Measurements from ENCODE around the gene COL19A1.

The COL19A1 gene

GRCh38 chr6:69875715-69876114 is 9.4 kb downstream of the COL19A1 start:
- Histone ChIP-seq H2AFZ (ENCODE audit: low read depth, low read length) (no peak overlapping the region), H2AK5ac (ENCODE audit: low read length, severe bottlenecking) (no peak overlapping the region), H3K79me1 (replicated peaks; ENCODE audit: low read length, poor library complexity, severe bottlenecking) (no peaks in the 10 kb centered on the region), H3K9ac (ENCODE audit: low read length) (no peak overlapping the region), H4K91ac (ENCODE audit: low read length) (no peak overlapping the region), H3K27me3 (ENCODE audit: control insufficient read depth in 1 of 2, insufficient read depth in 1 of 2, low read length in 2 of 2) (no peaks in the 10 kb centered on the region), H4K8ac (ENCODE audit: low read length) (no peak overlapping the region), H2BK5ac (ENCODE audit: low read depth, low read length, poor library complexity, severe bottlenecking) (no peak overlapping the region), H3K4me1 (ENCODE audit: control insufficient read depth, insufficient read depth, low read depth, low read length) (no peaks in the 10 kb centered on the region), H3K18ac (ENCODE audit: low read depth in 1 of 2, low read length in 2 of 2) (no peak overlapping the region), H3K14ac (ENCODE audit: low read length in 2 of 2) (no peak overlapping the region), H3K23ac (ENCODE audit: low read length in 2 of 2) (no peak overlapping the region), H2BK15ac (ENCODE audit: low read depth, poor library complexity, severe bottlenecking) (no peak overlapping the region), H3K27ac (ENCODE audit: low read length, poor library complexity, severe bottlenecking) (no peak overlapping the region), H3K4ac (ENCODE audit: low read depth in 1 of 2, low read length in 2 of 2) (no peak overlapping the region), H2BK12ac (ENCODE audit: low read length in 2 of 2) (no peak overlapping the region), H2BK120ac (ENCODE audit: low read depth, low read length) (no peak overlapping the region), H3K36me3 (ENCODE audit: control insufficient read depth in 1 of 2, insufficient read depth in 2 of 2, low read depth in 1 of 2, low read length in 2 of 2) (no peaks in the 10 kb centered on the region), H3K4me3 (ENCODE audit: insufficient read depth in 1 of 2, low read depth in 1 of 2, low read length in 2 of 2) (no peak overlapping the region), H3K9me3 (ENCODE audit: control insufficient read depth, low read length) (no peaks in the 10 kb centered on the region), H3K4me2 (ENCODE audit: low read length, poor library complexity, severe bottlenecking) (no peak overlapping the region)
- 100% methylated on average over 3 of the region's 3 CpGs for WGBS
- no peak for DNase-seq

DNA sequence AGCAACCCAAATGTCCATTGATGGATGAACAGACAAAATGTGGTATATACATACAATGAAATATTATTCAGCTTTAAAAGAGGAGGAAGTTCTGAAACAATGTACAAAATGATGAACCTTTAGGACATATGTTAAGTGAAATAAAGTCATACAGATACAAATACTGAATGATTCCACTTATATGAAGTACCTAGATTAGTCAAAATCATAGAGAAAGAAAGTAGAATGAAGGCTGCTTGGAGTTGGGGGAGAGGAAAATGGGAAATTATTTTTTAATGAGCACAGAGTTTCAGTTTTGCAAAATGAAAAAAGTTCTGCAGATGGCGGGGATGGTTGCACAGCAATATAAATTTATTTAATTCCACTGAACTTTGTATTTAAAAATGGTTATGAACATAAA is 12.4 kb downstream of the COL19A1 start:
- DNase-seq, result no peak
- no peak overlapping the region for H2AFZ ChIP-seq (ENCODE audit: low read depth, low read length)
- WGBS, result no CpG with 5 or more reads among the region's 1 CpG

DNA sequence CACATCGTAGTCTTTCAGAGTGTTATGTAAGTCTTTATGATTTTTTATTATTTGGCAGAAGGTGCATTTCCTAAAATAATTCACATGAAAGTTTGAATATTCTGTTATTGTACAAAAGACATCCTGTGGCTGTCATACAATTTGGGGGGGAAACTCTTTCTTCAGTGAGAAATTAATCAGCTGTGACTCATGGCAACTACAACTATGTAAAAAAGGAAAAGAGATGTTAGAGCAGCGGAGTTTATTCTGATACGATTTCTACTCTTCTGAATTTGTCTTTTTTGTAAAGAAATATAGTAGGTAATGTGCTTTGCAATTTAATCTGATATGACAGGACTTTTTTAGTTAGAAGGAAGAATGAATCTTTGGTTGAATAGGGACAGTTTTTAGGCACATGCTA is 14.2 kb downstream of the COL19A1 start:
- no peak overlapping the region for H3K14ac ChIP-seq (ENCODE audit: low read length in 2 of 2)
- no peak overlapping the region for H4K8ac ChIP-seq (ENCODE audit: low read length)
- WGBS, result 92% methylated on average over 2 of the region's 3 CpGs
- H3K4me2 ChIP-seq (ENCODE audit: low read length, poor library complexity, severe bottlenecking), result no peak overlapping the region
- no peak overlapping the region for H2AK5ac ChIP-seq (ENCODE audit: low read length, severe bottlenecking)
- H3K9me3 ChIP-seq (ENCODE audit: control insufficient read depth, low read length), result no peaks in the 10 kb centered on the region
- H3K4me1 ChIP-seq (ENCODE audit: control insufficient read depth, insufficient read depth, low read depth, low read length), result no peaks in the 10 kb centered on the region
- H3K4me3 ChIP-seq (ENCODE audit: insufficient read depth in 1 of 2, low read depth in 1 of 2, low read length in 2 of 2), result no peak overlapping the region
- no peak overlapping the region for H3K27ac ChIP-seq (ENCODE audit: low read length, poor library complexity, severe bottlenecking)
- no peak overlapping the region for H2BK120ac ChIP-seq (ENCODE audit: low read depth, low read length)
- no peaks in the 10 kb centered on the region for H3K27me3 ChIP-seq (ENCODE audit: control insufficient read depth in 1 of 2, insufficient read depth in 1 of 2, low read length in 2 of 2)
- no peaks in the 10 kb centered on the region for H3K36me3 ChIP-seq (ENCODE audit: control insufficient read depth in 1 of 2, insufficient read depth in 2 of 2, low read depth in 1 of 2, low read length in 2 of 2)
- no peaks in the 10 kb centered on the region for H3K79me1 ChIP-seq (replicated peaks; ENCODE audit: low read length, poor library complexity, severe bottlenecking)
- no peak for DNase-seq
- no peak overlapping the region for H2AFZ ChIP-seq (ENCODE audit: low read depth, low read length)
- no peak overlapping the region for H2BK5ac ChIP-seq (ENCODE audit: low read depth, low read length, poor library complexity, severe bottlenecking)
- no peak overlapping the region for H3K4ac ChIP-seq (ENCODE audit: low read depth in 1 of 2, low read length in 2 of 2)
- H2BK12ac ChIP-seq (ENCODE audit: low read length in 2 of 2), result no peak overlapping the region
- H2BK15ac ChIP-seq (ENCODE audit: low read depth, poor library complexity, severe bottlenecking), result no peak overlapping the region
- H3K23ac ChIP-seq (ENCODE audit: low read length in 2 of 2), result no peak overlapping the region
- no peak overlapping the region for H3K18ac ChIP-seq (ENCODE audit: low read depth in 1 of 2, low read length in 2 of 2)
- H4K91ac ChIP-seq (ENCODE audit: low read length), result no peak overlapping the region
- H3K9ac ChIP-seq (ENCODE audit: low read length), result no peak overlapping the region

More for the DNA sequence above, 12.4 kb downstream of the COL19A1 start:
- no peak overlapping the region for H3K27ac ChIP-seq (ENCODE audit: low read length, poor library complexity, severe bottlenecking)
- H3K36me3 ChIP-seq (ENCODE audit: control insufficient read depth in 1 of 2, insufficient read depth in 2 of 2, low read depth in 1 of 2, low read length in 2 of 2), result no peaks in the 10 kb centered on the region
- no peak overlapping the region for H2BK120ac ChIP-seq (ENCODE audit: low read depth, low read length)
- H3K9ac ChIP-seq (ENCODE audit: low read length), result no peak overlapping the region
- H3K4me1 ChIP-seq (ENCODE audit: control insufficient read depth, insufficient read depth, low read depth, low read length), result no peaks in the 10 kb centered on the region
- H4K8ac ChIP-seq (ENCODE audit: low read length), result no peak overlapping the region
- no peak overlapping the region for H3K4me3 ChIP-seq (ENCODE audit: insufficient read depth in 1 of 2, low read depth in 1 of 2, low read length in 2 of 2)
- no peak overlapping the region for H2BK5ac ChIP-seq (ENCODE audit: low read depth, low read length, poor library complexity, severe bottlenecking)
- H4K91ac ChIP-seq (ENCODE audit: low read length), result no peak overlapping the region
- no peak overlapping the region for H2BK15ac ChIP-seq (ENCODE audit: low read depth, poor library complexity, severe bottlenecking)
- no peak overlapping the region for H2BK12ac ChIP-seq (ENCODE audit: low read length in 2 of 2)
- H3K23ac ChIP-seq (ENCODE audit: low read length in 2 of 2), result no peak overlapping the region
- no peak overlapping the region for H3K4me2 ChIP-seq (ENCODE audit: low read length, poor library complexity, severe bottlenecking)
- H3K79me1 ChIP-seq (replicated peaks; ENCODE audit: low read length, poor library complexity, severe bottlenecking), result no peaks in the 10 kb centered on the region
- H2AK5ac ChIP-seq (ENCODE audit: low read length, severe bottlenecking), result no peak overlapping the region
- no peak overlapping the region for H3K4ac ChIP-seq (ENCODE audit: low read depth in 1 of 2, low read length in 2 of 2)
- H3K27me3 ChIP-seq (ENCODE audit: control insufficient read depth in 1 of 2, insufficient read depth in 1 of 2, low read length in 2 of 2), result no peaks in the 10 kb centered on the region
- H3K9me3 ChIP-seq (ENCODE audit: control insufficient read depth, low read length), result no peaks in the 10 kb centered on the region
- no peak overlapping the region for H3K18ac ChIP-seq (ENCODE audit: low read depth in 1 of 2, low read length in 2 of 2)
- no peak overlapping the region for H3K14ac ChIP-seq (ENCODE audit: low read length in 2 of 2)

DNA sequence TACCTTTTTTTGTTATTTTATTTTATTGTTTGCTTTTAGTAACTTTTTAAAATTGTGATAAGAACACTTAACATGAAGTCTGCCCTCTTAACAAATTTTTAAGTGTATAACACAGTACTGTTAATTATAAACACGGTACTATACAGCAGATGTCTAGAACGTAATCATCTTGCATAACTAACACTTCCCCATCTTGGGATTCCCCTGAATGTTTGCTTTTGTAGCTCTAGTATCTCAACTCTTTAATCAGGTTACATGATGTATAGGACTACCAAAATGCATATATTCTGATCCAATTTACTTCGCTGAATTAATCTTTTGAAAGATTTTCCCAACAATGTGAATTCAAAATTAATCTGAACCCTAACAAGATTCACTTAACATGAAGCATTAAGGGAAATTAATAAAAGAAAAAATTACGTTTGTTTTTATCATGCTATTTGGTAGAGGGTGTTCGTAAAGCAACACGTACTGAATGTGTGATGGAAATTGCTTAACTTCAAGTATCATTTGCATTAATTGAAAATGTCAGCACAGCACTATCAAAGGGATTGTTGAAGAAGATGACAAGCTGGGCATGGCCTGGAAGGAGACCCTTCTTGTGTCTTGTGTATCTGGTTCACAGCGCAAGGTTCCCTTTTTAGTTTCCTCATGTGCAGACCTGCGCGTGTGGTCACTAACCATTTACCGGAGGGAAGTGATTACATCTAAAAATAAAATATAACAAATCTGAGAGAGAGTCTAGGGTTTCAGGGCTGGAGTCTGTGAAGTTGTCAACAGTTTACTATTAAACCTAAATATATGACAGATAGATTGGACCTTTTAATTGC is 15.2 kb downstream of the COL19A1 start:
- Histone ChIP-seq H3K23ac (ENCODE audit: low read length in 2 of 2) (no peak overlapping the region), H3K9me3 (ENCODE audit: control insufficient read depth, low read length) (no peaks in the 10 kb centered on the region), H4K8ac (ENCODE audit: low read length) (no peak overlapping the region), H3K4me3 (ENCODE audit: insufficient read depth in 1 of 2, low read depth in 1 of 2, low read length in 2 of 2) (no peak overlapping the region), H2BK120ac (ENCODE audit: low read depth, low read length) (no peak overlapping the region), H3K27me3 (ENCODE audit: control insufficient read depth in 1 of 2, insufficient read depth in 1 of 2, low read length in 2 of 2) (no peaks in the 10 kb centered on the region), H3K14ac (ENCODE audit: low read length in 2 of 2) (no peak overlapping the region), H2BK5ac (ENCODE audit: low read depth, low read length, poor library complexity, severe bottlenecking) (no peak overlapping the region), H2AK5ac (ENCODE audit: low read length, severe bottlenecking) (no peak overlapping the region), H3K4me1 (ENCODE audit: control insufficient read depth, insufficient read depth, low read depth, low read length) (no peaks in the 10 kb centered on the region), H4K91ac (ENCODE audit: low read length) (no peak overlapping the region), H3K4ac (ENCODE audit: low read depth in 1 of 2, low read length in 2 of 2) (no peak overlapping the region), H3K27ac (ENCODE audit: low read length, poor library complexity, severe bottlenecking) (no peak overlapping the region), H2BK12ac (ENCODE audit: low read length in 2 of 2) (no peak overlapping the region), H3K36me3 (ENCODE audit: control insufficient read depth in 1 of 2, insufficient read depth in 2 of 2, low read depth in 1 of 2, low read length in 2 of 2) (no peaks in the 10 kb centered on the region), H3K9ac (ENCODE audit: low read length) (no peak overlapping the region), H3K18ac (ENCODE audit: low read depth in 1 of 2, low read length in 2 of 2) (no peak overlapping the region), H3K4me2 (ENCODE audit: low read length, poor library complexity, severe bottlenecking) (no peak overlapping the region), H2BK15ac (ENCODE audit: low read depth, poor library complexity, severe bottlenecking) (no peak overlapping the region), H3K79me1 (replicated peaks; ENCODE audit: low read length, poor library complexity, severe bottlenecking) (no peaks in the 10 kb centered on the region), H2AFZ (ENCODE audit: low read depth, low read length) (no peak overlapping the region)
- no peak for DNase-seq
- WGBS, result 95% methylated on average over 6 of the region's 10 CpGs

Measured in mesenchymal stem cell (in vitro differentiated cells and primary cell).